Measurements from ENCODE around the gene KDM6A.

DNA sequence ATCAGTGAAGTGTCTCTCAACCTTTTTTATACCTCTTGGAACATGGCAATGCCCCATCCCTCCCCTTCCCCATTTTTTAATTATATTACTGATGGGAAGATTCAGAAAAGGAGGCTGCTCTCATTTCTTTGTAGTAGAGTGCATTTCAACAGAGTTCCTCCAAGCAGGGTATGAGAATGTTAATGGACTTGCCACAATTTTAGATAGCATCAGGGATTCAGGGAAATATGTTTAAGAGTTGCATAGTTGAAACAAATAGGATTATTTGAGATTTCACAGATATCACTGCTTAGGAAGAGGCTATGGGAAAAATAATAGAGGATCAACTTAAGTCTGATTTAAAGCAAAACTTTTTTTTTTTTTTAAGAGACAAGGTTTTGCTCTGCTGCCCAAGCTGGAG is 281.5 kb downstream of the KDM6A start:
- TF ChIP-seq, protein P1, sequence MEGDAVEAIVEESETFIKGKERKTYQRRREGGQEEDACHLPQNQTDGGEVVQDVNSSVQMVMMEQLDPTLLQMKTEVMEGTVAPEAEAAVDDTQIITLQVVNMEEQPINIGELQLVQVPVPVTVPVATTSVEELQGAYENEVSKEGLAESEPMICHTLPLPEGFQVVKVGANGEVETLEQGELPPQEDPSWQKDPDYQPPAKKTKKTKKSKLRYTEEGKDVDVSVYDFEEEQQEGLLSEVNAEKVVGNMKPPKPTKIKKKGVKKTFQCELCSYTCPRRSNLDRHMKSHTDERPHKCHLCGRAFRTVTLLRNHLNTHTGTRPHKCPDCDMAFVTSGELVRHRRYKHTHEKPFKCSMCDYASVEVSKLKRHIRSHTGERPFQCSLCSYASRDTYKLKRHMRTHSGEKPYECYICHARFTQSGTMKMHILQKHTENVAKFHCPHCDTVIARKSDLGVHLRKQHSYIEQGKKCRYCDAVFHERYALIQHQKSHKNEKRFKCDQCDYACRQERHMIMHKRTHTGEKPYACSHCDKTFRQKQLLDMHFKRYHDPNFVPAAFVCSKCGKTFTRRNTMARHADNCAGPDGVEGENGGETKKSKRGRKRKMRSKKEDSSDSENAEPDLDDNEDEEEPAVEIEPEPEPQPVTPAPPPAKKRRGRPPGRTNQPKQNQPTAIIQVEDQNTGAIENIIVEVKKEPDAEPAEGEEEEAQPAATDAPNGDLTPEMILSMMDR (IDR thresholded peaks at IDR 0.05), result no peak
- no peak for TF ChIP-seq POLR2A (IDR thresholded peaks at IDR 0.05)

Measured in thyroid gland (tissue), 4 donors.